Astrocyte (in vitro differentiated cells and primary cell): Measurements from ENCODE around the gene TMEM119.

Source experiments
- CTCF ChIP-seq: IDR thresholded peaks from 2 replicates; pipeline ENCODE4 v1.5.1; 2011; ENCODE audit warnings: low read depth, mild to moderate bottlenecking, inconsistent platforms, low read length, moderate library complexity; ENCODE audit not compliant: insufficient read depth
- EZH2 ChIP-seq: IDR thresholded peaks from 2 replicates; pipeline ENCODE4 v1.6.1; 2012; ENCODE audit warnings: mild to moderate bottlenecking, low read length, inconsistent platforms; ENCODE audit not compliant: insufficient read depth

GRCh38 chr12:108560321-108560721 is 37.6 kb downstream of the TMEM119 start:
- TF ChIP-seq CTCF, result no peak
- no peak for TF ChIP-seq EZH2
